BLaER1 treated with 17β-estradiol and CSF1 and Interleukin-3, amounts not matched to agents 10 nM and 100 nM (cell line): Measurements from ENCODE around the gene COL1A1.
A peak's percentile ranks its signal among the peaks of the same experiment; 100 is the strongest.

Source experiments
- H3K27ac ChIP-seq, 11 experiments: shearing (Covaris generic); formaldehyde crosslinking; 2 replicates each; pipeline ENCODE4 v1.8.1; 2022
- H3K27me3 ChIP-seq, 11 experiments: shearing (Covaris generic); formaldehyde crosslinking; 2 replicates each; pipeline ENCODE4 v1.8.1; 2022
- H3K36me3 ChIP-seq, 11 experiments: shearing (Covaris generic); formaldehyde crosslinking; 2 replicates each; pipeline ENCODE4 v1.8.1; 2022
- H3K4me1 ChIP-seq, 10 experiments: shearing (Covaris generic); formaldehyde crosslinking; 2 replicates each; pipeline ENCODE4 v1.8.1; 2022
- H3K4me2 ChIP-seq, 11 experiments: shearing (Covaris generic); formaldehyde crosslinking; 2 replicates each; pipeline ENCODE4 v1.8.1; 2022
- H3K4me3 ChIP-seq, 10 experiments: shearing (Covaris generic); formaldehyde crosslinking; 2 replicates each; pipeline ENCODE4 v1.8.1; 2022
- H3K9ac ChIP-seq, 11 experiments: shearing (Covaris generic); formaldehyde crosslinking; 2 replicates each; pipeline ENCODE4 v1.8.1; 2022
- H3K9me3 ChIP-seq, 11 experiments: shearing (Covaris generic); formaldehyde crosslinking; replicated peaks in 1 of 11; 2 replicates each; pipeline ENCODE4 v1.8.1; 2022
- H4K20me1 ChIP-seq, 11 experiments: shearing (Covaris generic); formaldehyde crosslinking; 2 replicates each; pipeline ENCODE4 v1.8.1; 2022
- Cebpa-rat ChIP-seq, 11 experiments: shearing (Covaris generic); IDR thresholded peaks; 2 replicates each; pipeline ENCODE4 v1.8.1; 2022

The COL1A1 gene

DNA sequence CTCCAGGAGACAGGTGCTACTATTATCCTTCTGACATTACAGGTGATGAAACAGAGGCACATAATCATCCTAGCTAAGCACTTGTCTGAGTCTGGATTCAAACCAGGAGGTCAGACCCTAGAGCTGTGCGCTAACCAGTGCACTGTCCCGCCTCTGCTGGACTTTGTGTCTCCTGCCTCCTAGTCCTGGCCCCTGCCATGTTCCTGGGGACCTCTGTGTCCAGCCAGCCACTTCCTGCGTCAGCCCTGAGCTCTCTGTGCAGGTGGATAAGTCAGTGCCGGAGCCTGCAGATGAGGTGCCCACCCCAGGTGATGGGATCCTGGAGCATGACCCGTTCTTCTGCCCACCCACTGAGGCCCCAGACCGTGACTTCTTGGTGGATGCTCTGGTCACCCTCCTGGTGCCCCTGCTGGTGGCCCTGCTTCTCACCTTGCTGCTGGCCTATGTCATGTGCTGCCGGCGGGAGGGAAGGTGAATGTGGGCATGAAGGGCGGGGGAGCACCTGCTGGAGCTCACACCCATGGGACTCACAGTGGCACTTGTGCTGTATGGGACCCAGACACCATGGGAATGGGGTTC lies 31.5 kb downstream of the COL1A1 start:
- no peak overlapping the region for H3K9ac ChIP-seq
- H4K20me1 ChIP-seq, result no peaks in the 10 kb centered on the region
- no peak for TF ChIP-seq Cebpa-rat (IDR thresholded peaks at IDR 0.05)
- no peak overlapping the region for H3K4me3 ChIP-seq
- no peaks in the 10 kb centered on the region for H3K27me3 ChIP-seq
- H3K9me3 ChIP-seq, result no peaks in the 10 kb centered on the region
- peaks cover 6 to 41% (median 26%) of the 10 kb centered on the region in 10 experiments; a peak in 19 of 20 replicates for H3K4me1 ChIP-seq
- no peak overlapping the region for H3K27ac ChIP-seq
- H3K36me3 ChIP-seq, result no peaks in the 10 kb centered on the region
- no peak overlapping the region for H3K4me2 ChIP-seq

DNA sequence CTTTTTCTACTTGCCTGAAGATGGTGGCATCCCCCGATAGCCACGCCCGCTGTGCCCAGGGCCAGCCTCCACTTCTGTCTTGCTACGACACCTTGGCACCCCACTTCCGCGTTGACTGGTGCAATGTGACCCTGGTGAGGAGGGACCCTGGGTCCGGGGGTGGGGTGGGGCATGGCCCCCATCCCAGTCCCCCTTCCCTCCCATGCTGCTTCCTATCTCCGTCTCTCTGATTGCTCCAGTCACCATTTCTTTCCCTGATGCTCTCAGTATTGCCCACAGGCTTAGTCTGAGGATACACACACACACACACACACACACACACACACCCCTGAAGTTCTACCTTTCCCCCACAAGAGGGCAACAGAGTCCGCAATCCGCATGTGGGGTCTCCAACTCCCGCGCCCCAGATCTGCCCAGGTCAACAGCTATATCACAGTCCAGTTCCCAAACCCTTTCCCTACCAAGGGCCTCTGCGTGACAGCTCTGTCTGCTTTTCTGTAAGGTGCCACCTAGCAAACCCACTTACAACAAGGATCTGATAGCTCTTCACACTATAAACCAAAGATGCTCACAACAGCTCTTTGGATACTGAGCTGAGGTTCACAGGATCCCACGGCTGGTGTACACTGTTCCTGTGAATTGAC lies 32.2 kb downstream of the COL1A1 start:
- Histone ChIP-seq H3K4me1 (peaks cover 12 to 45% (median 31%) of the 10 kb centered on the region in 10 experiments), H3K27ac (peak overlapping the region in 1 of 11 experiments; percentile 20; a peak in 2 of 22 replicates), H3K4me2 (peak overlapping the region; percentile 32 to 65 (median 51)), H3K36me3 (no peaks in the 10 kb centered on the region), H3K27me3 (no peaks in the 10 kb centered on the region), H3K4me3 (no peak overlapping the region), H3K9me3 (no peaks in the 10 kb centered on the region), H3K9ac (peak overlapping the region in 3 of 11 experiments; percentile 2 to 35 (median 6); a peak in 3 of 22 replicates), H4K20me1 (no peaks in the 10 kb centered on the region)
- no peak for TF ChIP-seq Cebpa-rat (IDR thresholded peaks at IDR 0.05)

DNA sequence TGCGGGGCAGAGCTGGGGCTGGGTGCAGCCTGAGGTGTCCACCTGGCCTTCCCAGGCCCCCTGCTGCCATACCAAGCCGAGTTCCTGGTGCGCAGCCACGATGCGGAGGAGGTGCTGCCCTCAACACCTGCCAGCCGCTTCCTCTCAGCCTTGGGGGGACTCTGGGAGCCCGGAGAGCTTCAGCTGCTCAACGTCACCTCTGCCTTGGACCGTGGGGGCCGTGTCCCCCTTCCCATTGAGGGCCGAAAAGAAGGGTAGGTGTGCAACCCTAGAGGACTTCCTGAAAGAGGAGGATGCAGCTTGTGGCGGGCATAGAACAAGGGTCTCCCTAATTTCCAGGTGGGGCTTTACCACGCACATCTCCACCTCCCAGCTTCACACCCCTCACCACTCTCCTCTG lies 33.1 kb downstream of the COL1A1 start:
- Histone ChIP-seq H4K20me1 (no peaks in the 10 kb centered on the region; a peak in 1 of 22 replicates), H3K27me3 (no peaks in the 10 kb centered on the region), H3K27ac (no peak overlapping the region; a peak in 1 of 22 replicates), H3K4me2 (peak overlapping the region in 4 of 11 experiments; percentile 43 to 65 (median 51); a peak in 6 of 22 replicates), H3K4me3 (no peak overlapping the region), H3K36me3 (no peaks in the 10 kb centered on the region), H3K9ac (peak overlapping the region in 2 of 11 experiments; percentile 6 to 35; a peak in 3 of 22 replicates), H3K4me1 (peaks cover 21 to 48% (median 35%) of the 10 kb centered on the region in 10 experiments), H3K9me3 (no peaks in the 10 kb centered on the region)
- no peak for TF ChIP-seq Cebpa-rat (IDR thresholded peaks at IDR 0.05)

DNA sequence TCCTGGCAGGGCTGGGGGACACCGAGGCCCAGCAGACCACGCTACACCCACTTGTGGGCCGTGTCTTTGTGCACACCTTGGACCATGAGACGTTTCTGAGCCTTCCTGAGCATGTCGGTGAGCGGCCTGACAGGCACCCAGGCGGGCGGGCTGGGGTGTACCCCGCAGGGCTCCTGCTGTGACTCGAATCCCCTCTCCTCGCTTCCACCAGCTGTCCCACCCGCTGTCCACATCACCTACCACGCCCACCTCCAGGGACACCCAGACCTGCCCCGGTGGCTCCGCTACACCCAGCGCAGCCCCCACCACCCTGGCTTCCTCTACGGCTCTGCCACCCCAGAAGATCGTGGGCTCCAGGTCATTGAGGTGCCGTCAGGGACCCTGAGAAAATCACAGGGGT lies 34.1 kb downstream of the COL1A1 start:
- no peak for TF ChIP-seq Cebpa-rat (IDR thresholded peaks at IDR 0.05)
- Histone ChIP-seq H4K20me1 (no peaks in the 10 kb centered on the region; a peak in 1 of 22 replicates), H3K9ac (peak overlapping the region in 3 of 11 experiments; percentile 10 to 38 (median 18); a peak in 2 of 22 replicates), H3K4me1 (peaks cover 26 to 40% (median 31%) of the 10 kb centered on the region in 10 experiments), H3K4me2 (no peak overlapping the region), H3K4me3 (no peak overlapping the region), H3K27me3 (no peaks in the 10 kb centered on the region), H3K27ac (no peak overlapping the region; a peak in 1 of 22 replicates), H3K36me3 (no peaks in the 10 kb centered on the region), H3K9me3 (no peaks in the 10 kb centered on the region)

DNA sequence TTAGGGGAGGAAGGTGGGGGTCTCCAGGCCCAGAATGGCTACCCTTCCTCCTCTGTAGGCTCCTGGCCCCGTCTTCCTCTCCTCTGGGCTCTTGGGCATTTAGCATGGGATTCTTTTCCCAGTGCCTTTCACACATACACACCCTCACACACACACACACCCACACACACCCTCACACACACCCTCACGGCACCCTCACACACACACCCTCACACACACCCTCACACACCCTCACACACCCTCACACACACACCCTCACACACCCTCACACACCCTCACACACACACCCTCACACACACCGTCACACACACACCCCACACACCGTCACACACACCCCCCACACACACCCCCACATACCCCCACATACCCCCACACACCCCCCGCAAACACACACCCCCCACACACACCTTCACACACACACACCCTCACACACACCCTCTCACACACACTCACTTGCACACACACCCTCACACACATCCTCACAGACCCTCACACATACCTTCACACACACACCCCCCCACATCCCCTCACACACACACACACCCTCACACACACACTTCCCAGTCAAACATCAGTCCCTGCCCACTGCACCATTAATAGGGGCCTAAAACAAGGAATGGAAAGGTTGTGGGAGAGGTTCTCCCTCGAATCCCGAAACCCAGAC lies 34.8 kb downstream of the COL1A1 start:
- Histone ChIP-seq H3K36me3 (no peaks in the 10 kb centered on the region), H3K4me3 (no peak overlapping the region), H3K27me3 (no peaks in the 10 kb centered on the region), H3K9me3 (no peaks in the 10 kb centered on the region), H3K4me2 (peak overlapping the region in 2 of 11 experiments; percentile 4 to 12; a peak in 1 of 22 replicates), H4K20me1 (no peaks in the 10 kb centered on the region; a peak in 1 of 22 replicates), H3K4me1 (peaks cover 28 to 40% (median 36%) of the 10 kb centered on the region in 10 experiments), H3K9ac (peak overlapping the region in 6 of 11 experiments; percentile 4 to 45 (median 22); a peak in 2 of 22 replicates), H3K27ac (no peak overlapping the region; a peak in 1 of 22 replicates)
- TF ChIP-seq Cebpa-rat (IDR thresholded peaks at IDR 0.05), result no peak

DNA sequence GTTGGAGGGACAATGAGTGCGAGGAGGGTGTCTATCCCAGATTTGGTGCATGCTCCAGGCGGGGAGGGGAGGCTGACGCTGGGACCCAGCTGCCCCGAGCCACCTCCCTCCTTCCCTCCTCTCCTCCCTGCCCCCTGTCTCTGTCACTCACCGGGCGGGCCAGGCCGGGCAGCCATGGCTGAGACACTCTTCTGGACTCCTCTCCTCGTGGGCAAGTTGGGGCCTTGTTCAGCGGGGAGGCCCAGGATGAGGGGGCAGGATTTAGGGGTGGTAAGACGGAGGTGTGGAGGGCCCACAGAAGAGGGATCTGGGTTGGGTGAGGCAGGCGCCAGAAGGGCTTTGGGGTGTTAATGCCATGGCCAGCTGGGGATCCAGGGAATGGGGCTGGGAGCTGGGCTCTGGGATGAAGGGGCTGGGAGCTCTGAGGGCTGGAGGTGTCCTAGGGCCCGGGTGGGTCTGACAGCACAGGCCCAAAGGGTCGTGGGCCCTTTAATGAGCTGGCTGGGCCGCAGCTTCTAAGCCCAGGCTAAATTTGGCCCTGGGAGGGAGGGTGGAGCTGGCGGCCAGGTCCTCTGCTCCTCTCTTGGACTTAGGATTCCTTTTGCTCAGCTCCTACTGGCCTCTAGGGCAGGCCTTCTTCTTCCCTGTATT lies 35.4 kb downstream of the COL1A1 start, which contains the start of gene SGCA:
SGCA (plus strand) TSS at position 139 of the 651 bp plus-strand sequence; CDS start at position 175, 36 bp downstream.
- no peak within 1 kb of the TSS for H3K4me3 ChIP-seq
- H3K4me1 ChIP-seq, result peaks cover 32 to 44% (median 40%) of the 10 kb centered on the region in 10 experiments

DNA sequence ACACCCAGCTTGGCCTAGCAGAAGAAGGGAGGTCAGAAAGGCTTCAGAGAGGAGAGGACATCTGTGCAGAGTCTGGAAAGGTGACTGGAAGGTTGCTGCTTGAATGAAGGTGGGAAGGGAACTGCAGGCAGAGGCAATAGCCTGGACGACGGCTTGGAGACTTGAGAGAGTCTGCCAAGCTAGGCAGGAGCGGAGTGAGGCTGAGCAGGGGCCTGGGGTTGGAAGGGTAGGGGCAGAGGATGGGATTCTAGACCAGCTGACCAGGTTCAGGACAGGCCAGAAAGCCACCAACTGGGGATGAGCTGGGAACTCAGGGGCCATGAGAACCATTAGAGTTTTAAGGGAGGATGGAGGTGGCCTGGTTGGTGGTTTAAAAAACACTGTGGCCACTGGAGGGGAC lies 36.0 kb downstream of the COL1A1 start:
- Histone ChIP-seq H3K27me3 (no peaks in the 10 kb centered on the region), H3K9me3 (no peaks in the 10 kb centered on the region), H3K9ac (no peak overlapping the region), H3K27ac (no peak overlapping the region), H4K20me1 (no peaks in the 10 kb centered on the region; a peak in 1 of 22 replicates), H3K4me3 (no peak overlapping the region), H3K4me2 (no peak overlapping the region), H3K4me1 (peaks cover 36 to 50% (median 45%) of the 10 kb centered on the region in 10 experiments), H3K36me3 (no peaks in the 10 kb centered on the region)
- no peak for TF ChIP-seq Cebpa-rat (IDR thresholded peaks at IDR 0.05)

More for the DNA sequence above, 35.4 kb downstream of the COL1A1 start, which contains the start of gene SGCA:
- no peaks in the 10 kb centered on the region; a peak in 1 of 22 replicates for H4K20me1 ChIP-seq
- H3K9me3 ChIP-seq, result no peaks in the 10 kb centered on the region
- no peak for TF ChIP-seq Cebpa-rat (IDR thresholded peaks at IDR 0.05)
- H3K9ac ChIP-seq, result peak within 1 kb of the TSS in 4 of 11 experiments; percentile 4 to 45 (median 32); a peak in 2 of 22 replicates
- H3K27me3 ChIP-seq, result no peaks in the 10 kb centered on the region
- H3K27ac ChIP-seq, result no peak within 1 kb of the TSS
- no peaks in the 10 kb centered on the region for H3K36me3 ChIP-seq
- H3K4me2 ChIP-seq, result peak within 1 kb of the TSS in 3 of 11 experiments; percentile 4 to 76 (median 12); a peak in 2 of 22 replicates

DNA sequence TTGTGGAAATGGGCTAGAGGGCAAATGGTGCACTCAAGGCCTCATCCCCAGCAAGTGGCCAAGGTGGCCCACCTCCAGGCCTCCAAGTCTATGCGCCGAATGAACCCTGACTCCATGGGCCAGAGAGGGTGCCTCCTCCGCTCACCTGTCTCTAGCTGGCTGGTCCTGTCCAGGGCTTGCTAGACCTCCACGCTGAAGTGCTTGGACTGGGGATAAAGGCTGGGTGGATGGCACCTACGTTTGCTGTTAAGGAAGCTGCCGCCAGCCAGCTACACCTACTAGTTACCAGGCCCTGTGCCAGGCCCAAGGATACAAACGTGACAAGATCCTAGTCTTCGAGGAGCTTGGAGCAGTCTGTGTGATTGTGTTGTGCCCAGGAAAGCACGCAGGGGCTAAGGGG lies 36.4 kb downstream of the COL1A1 start:
- TF ChIP-seq Cebpa-rat (IDR thresholded peaks at IDR 0.05), result no peak
- Histone ChIP-seq H3K36me3 (no peaks in the 10 kb centered on the region), H4K20me1 (no peaks in the 10 kb centered on the region; a peak in 1 of 22 replicates), H3K9me3 (no peaks in the 10 kb centered on the region), H3K27me3 (no peaks in the 10 kb centered on the region), H3K27ac (no peak overlapping the region), H3K4me3 (no peak overlapping the region), H3K4me1 (peaks cover 36 to 50% (median 46%) of the 10 kb centered on the region in 10 experiments), H3K9ac (no peak overlapping the region), H3K4me2 (0 out of 22 replicates have a peak overlapping the region, but pooled peaks of 1 of the 11 experiments have one; percentile 76)
